Measurements from ENCODE around the gene GPD2.

GPD2 gene

GRCh38 chr2:156436497-156437085, 412 bp downstream of the GPD2 start:
- DNase-seq, result no peak

DNA sequence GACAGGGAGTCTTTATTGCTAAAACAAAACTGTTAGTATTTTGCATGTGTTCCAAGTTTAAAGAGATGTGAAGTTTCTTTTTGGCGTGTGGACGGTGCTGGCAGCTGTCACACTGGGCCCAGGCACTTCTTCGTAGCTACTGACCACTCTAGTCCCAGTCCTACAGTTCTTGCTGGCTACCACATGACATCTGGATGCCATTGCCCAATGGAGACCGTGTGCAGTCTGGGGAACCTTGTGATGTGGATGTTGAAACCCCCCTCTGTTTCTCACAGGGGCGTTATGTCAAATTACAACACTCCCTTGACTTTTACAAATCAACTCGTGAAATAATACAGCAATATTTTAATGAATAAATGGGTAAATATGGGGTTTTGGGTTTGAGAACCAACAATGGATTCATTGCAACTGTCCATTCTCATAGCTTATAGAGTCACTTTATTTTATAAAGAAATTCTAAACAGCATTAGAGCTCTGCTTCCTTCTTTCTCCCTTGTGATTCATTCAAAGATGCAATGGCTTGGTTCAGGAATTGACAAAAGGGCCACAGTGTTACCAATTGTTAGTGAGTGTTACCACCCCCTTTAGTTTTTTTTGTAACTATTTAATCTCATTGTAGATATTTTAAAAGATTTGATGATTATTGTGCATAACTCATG, 1.2 kb downstream of the GPD2 start:
- DNase-seq, result no peak

DNA sequence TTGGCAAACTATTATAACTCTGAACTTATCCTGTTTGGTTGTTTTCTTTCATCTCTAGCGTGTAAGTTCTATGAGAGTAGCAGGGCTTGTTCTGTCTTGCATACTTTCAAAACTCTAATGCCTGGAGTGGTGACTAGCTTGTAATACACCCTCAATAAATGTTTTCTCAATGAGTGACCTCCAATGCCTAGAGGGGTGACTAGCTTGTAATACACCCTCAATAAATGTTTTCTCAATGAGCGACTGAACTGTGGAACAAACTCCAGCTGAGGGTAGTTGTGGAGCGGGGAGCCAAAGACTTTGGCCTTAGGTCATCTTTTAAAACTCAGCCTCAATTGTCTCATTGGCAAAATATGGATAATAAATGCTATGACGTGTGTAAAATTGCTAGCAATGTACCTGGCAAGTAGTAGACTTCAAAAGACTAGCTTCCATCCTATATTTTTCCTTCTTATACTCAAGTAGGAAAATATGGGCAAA, 1.8 kb downstream of the GPD2 start:
- DNase-seq, result no peak

DNA sequence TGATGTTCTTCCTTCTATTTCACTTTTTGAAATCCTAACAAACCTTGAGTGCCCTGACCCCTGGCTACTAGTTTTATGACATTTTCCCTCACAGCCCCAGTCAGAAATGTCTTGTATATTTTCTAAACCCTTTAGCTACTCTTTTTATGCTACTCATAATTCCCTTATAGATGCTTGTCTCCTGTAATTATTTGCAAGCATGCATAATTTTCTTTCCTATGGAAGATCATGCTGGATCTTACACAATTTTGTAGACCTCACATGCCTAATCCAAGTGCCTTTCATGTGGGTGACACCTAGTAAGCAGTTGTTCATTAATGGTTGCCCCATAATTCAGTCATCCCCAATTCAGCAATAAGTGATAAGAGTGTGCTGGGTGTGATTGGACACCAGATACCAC, 6.9 kb downstream of the GPD2 start:
- no peak for DNase-seq

- DNase-seq, result no peak
These were observed 9.4 kb downstream of the GPD2 start for GRCh38 chr2:156445296-156446220.

DNA sequence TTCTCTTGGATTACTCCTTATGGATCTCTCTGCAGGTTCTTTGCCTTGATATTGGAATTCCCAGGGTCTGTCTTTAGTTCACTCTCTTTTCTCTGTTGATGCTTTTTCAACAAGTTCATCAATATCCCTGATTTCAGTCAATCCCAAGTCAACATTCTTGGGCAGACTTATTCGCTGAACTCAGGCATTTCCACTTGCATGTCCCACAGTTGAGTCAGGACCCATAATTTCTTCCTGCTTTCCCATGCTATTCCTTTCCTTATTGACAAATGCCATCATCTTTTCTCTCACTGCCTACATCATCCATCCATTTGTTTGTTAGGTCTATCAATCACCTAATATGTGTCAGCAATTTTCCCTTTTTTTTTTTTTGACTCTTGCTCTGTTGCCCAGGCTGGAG, 11.6 kb downstream of the GPD2 start:
- DNase-seq, result no peak

- DNase-seq, result no peak
These were observed 12.6 kb downstream of the GPD2 start for GRCh38 chr2:156448766-156449165.

- no peak for DNase-seq
These were observed 16.8 kb downstream of the GPD2 start for GRCh38 chr2:156452971-156453370.

DNA sequence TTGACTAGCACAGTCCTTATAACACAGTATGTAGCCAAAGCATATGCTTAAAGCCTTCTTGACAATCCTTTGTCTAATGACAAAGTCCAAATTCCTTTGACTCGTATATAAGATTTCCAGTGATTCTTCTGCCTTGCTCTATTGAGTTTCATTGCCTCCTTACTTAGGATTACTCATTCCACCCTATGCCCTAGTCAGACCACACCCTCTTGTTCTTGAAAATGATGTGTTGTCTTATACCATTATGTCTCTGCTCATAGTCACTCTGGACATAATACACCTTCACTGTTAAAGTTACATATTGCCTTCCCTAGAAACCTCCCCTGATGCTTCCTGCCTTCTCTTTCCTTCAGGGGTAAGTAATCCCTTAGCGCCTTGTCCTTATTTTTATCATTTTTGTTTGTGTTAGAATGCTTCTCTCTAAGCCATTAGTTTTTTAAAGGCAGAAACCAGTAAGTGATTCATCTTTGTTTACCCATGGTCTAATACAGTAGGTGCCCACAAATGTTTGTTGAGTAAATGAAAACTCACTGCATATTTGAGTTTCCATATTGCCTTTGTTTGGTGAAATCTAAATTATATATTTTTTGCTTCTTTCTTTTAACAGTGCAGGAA, 19.3 kb downstream of the GPD2 start:
- DNase-seq, result no peak

DNA sequence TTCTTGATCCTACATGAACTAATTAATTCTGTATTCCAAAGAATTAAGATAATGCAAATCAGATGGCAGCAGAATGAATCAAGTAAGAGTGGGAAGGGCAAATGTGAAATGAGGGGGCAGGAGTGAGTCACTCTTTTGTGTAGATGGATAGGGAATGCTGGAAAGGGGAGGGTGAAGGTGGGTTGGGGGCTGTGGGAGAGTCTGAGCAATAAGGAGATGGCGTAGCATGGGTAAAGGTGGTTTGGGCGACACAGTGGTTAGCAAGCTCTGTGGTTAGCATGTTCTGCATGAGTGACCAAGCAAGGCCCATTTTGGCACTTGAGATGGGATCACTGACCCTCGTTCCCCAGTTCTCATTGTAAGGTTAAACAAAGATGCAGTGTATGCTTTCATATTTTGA, 20.4 kb downstream of the GPD2 start:
- peak; percentile 49 for DNase-seq

GRCh38 chr2:156457523-156458517, 21.6 kb downstream of the GPD2 start:
- DNase-seq, result no peak

DNA sequence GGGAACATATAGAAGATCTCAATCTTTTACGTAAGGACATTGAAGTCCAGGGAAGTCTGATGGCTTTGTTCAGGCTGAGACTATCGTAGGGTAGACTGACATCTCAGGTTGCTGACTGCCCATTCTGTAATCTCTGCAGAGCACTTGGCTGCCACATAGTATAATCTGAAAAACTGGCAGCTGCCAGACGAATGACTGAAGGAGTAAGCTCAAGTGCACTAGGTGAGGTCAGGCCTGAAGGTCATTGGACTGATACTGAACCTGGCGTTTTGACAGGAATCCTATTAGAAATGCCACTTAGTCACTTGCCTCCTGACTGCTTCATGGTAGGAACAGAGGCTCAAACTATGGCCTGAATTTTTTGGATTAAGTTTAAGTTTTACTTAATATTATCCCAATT, 23.5 kb downstream of the GPD2 start:
- DNase-seq, result peak; percentile 17

- no peak for DNase-seq
These were observed 27.9 kb downstream of the GPD2 start for GRCh38 chr2:156464106-156464505.

DNA sequence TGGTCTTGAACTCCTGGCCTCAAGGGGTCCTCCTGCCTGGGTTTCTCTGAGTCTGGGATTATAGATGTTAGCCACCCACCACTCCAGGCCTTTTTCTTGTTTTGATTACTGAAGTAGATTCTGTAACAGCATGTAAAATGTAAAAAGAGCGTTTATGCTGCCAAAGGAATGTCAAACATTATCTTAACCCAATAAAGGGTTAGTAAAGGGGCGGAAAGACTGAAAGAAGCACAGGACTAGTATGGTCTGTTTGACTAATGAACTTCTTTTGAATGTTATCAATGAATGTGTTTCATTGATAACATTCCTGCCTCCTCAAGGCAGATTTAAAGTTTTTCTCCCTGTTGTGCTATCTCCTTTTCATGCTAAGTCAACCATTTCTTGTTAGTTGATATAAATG, 29.4 kb downstream of the GPD2 start:
- no peak for DNase-seq

- peak; percentile 19 for DNase-seq
These were observed 30.7 kb downstream of the GPD2 start for GRCh38 chr2:156466739-156467405.

- no peak for DNase-seq
These were observed 34.9 kb downstream of the GPD2 start for GRCh38 chr2:156470975-156471583.

GRCh38 chr2:156471762-156472161, 35.6 kb downstream of the GPD2 start:
- no peak for DNase-seq

GRCh38 chr2:156472686-156473085, 36.5 kb downstream of the GPD2 start:
- no peak for DNase-seq

DNA sequence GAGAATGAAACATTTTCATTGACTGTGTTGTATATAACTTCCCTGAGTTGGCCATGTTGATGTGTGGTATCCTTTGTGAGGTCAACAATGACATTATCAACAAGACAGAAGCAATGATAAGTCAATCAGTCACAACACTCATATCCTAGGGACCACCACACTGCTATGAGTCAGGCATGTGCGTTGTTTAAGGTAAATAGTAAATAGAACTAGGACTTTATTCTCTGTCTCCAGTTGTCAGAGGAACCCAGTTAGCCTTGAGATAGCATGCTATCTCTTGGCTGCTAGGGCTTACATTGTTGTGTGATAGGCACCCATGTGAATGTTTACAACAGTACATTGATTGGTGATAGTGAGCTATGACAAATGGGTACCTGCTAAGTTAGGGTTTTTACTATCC, 37.3 kb downstream of the GPD2 start:
- no peak for DNase-seq

- DNase-seq, result no peak
These were observed 38.2 kb downstream of the GPD2 start for GRCh38 chr2:156474401-156474800.
